Astrocyte (in vitro differentiated cells and primary cell): ENCODE measurements around the gene GSN. TPM values are rescaled to one million over a fixed set of nuclear protein-coding genes. Genes with fewer than 3 reads are reported as not detected.

Source experiments
- DNase-seq: peaks from one replicate; pipeline ENCODE4 v3.0.0-alpha.2; 2010; ENCODE audit warnings: low read depth
- FAIRE-seq: peaks from 2 replicates; lab custom pipeline; 2011; peaks lifted over from hg19 to GRCh38; lab: Jason Lieb, UNC
- H2AFZ ChIP-seq: 2 replicates; pipeline ENCODE4 v1.6.0; 2012; ENCODE audit warnings: low read depth, low read length, inconsistent platforms
- H3K27ac ChIP-seq: 2 replicates; pipeline ENCODE4 v1.5.1; 2011; ENCODE audit warnings: low read depth, low read length, inconsistent platforms
- H3K27me3 ChIP-seq: 2 replicates; pipeline ENCODE4 v1.6.0; 2011; ENCODE audit warnings: low read length, inconsistent platforms; ENCODE audit not compliant: insufficient read depth
- H3K36me3 ChIP-seq: 2 replicates; pipeline ENCODE4 v1.5.1; 2011; ENCODE audit warnings: low read length, inconsistent platforms; ENCODE audit not compliant: insufficient read depth
- H3K4me1 ChIP-seq: 2 replicates; pipeline ENCODE4 v1.5.1; 2011; ENCODE audit warnings: low read length, inconsistent platforms; ENCODE audit not compliant: insufficient read depth
- H3K4me2 ChIP-seq: 2 replicates; pipeline ENCODE4 v1.6.0; 2012; ENCODE audit warnings: low read length, inconsistent platforms
- H3K4me3 ChIP-seq: 2 replicates; pipeline ENCODE4 v1.5.1; 2011; ENCODE audit warnings: low read depth, mild to moderate bottlenecking, low read length, inconsistent platforms; ENCODE audit not compliant: insufficient read depth
- H3K79me2 ChIP-seq: 2 replicates; pipeline ENCODE4 v1.6.0; 2012; ENCODE audit warnings: mild to moderate bottlenecking, low read length, inconsistent platforms; ENCODE audit not compliant: insufficient read depth
- H3K9ac ChIP-seq: 2 replicates; pipeline ENCODE4 v1.6.0; 2012; ENCODE audit warnings: mild to moderate bottlenecking, low read length, inconsistent platforms
- H3K9me3 ChIP-seq: 2 replicates; pipeline ENCODE4 v1.5.1; 2012; ENCODE audit warnings: low read depth, mild to moderate bottlenecking, low read length, inconsistent platforms; ENCODE audit not compliant: insufficient read depth
- H4K20me1 ChIP-seq: 2 replicates; pipeline ENCODE4 v1.6.0; 2012; ENCODE audit warnings: low read length, inconsistent platforms; ENCODE audit not compliant: insufficient read depth
- H3K27ac Mint-ChIP-seq: one replicate; pipeline ENCODE4 v1.8.0; 2021; ENCODE audit warnings: mild to moderate bottlenecking, mixed read lengths; ENCODE audit not compliant: unreplicated experiment
- H3K27me3 Mint-ChIP-seq: one replicate; pipeline ENCODE4 v1.8.0; 2021; ENCODE audit warnings: low read depth, mixed read lengths; ENCODE audit not compliant: unreplicated experiment
- H3K36me3 Mint-ChIP-seq: one replicate; pipeline ENCODE4 v1.8.0; 2021; ENCODE audit warnings: low read depth, mixed read lengths; ENCODE audit not compliant: unreplicated experiment
- H3K4me1 Mint-ChIP-seq: one replicate; pipeline ENCODE4 v1.8.0; 2021; ENCODE audit warnings: low read depth, mixed read lengths; ENCODE audit not compliant: unreplicated experiment
- H3K4me3 Mint-ChIP-seq: one replicate; pipeline ENCODE4 v1.8.0; 2021; ENCODE audit warnings: mild to moderate bottlenecking, moderate library complexity, mixed read lengths; ENCODE audit not compliant: unreplicated experiment
- H3K9me3 Mint-ChIP-seq: one replicate; pipeline ENCODE4 v1.8.0; 2021; ENCODE audit warnings: mild to moderate bottlenecking, mixed read lengths; ENCODE audit not compliant: unreplicated experiment
- EZH2 ChIP-seq: IDR thresholded peaks from 2 replicates; pipeline ENCODE4 v1.6.1; 2012; ENCODE audit warnings: mild to moderate bottlenecking, low read length, inconsistent platforms; ENCODE audit not compliant: insufficient read depth
- total RNA-seq: library from RNA; stranded (reverse); gene quantifications from 2 replicates; pipeline ENCODE4 v1.2.1, GENCODE V29; 2021
- TF ChIP-seq, protein P1 (sequence below): IDR thresholded peaks from 2 replicates; pipeline ENCODE4 v1.5.1; 2011; ENCODE audit warnings: low read depth, mild to moderate bottlenecking, inconsistent platforms, low read length, moderate library complexity; ENCODE audit not compliant: insufficient read depth

Gene GSN
- total RNA-seq, 1 donor from 2014 or later = 260 TPM

DNA sequence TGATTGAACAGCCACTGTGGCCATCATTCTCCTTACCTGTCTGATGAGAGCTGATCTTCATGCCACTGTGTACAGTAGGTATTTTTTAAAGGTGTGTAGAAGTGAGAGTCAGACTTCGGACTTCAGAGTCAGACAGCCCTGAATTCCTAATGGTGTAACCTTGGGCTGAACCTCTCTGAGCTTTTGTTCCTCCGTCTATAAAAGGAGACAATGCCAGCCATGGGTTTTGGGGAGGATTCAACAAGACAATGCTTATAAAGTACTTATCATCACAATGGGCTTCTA lies 18.7 kb downstream of the GSN start:
- H3K27ac ChIP-seq = peak overlapping the region; percentile 97
- H3K9ac ChIP-seq = peak overlapping the region; percentile 82
- peaks cover 5% of the 10 kb centered on the region for H3K36me3 ChIP-seq
- H3K79me2 ChIP-seq = peaks cover 17% of the 10 kb centered on the region
- TF ChIP-seq, protein P1, sequence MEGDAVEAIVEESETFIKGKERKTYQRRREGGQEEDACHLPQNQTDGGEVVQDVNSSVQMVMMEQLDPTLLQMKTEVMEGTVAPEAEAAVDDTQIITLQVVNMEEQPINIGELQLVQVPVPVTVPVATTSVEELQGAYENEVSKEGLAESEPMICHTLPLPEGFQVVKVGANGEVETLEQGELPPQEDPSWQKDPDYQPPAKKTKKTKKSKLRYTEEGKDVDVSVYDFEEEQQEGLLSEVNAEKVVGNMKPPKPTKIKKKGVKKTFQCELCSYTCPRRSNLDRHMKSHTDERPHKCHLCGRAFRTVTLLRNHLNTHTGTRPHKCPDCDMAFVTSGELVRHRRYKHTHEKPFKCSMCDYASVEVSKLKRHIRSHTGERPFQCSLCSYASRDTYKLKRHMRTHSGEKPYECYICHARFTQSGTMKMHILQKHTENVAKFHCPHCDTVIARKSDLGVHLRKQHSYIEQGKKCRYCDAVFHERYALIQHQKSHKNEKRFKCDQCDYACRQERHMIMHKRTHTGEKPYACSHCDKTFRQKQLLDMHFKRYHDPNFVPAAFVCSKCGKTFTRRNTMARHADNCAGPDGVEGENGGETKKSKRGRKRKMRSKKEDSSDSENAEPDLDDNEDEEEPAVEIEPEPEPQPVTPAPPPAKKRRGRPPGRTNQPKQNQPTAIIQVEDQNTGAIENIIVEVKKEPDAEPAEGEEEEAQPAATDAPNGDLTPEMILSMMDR = no peak
- no peak for TF ChIP-seq EZH2
- peak overlapping the region; percentile 99 for H3K27ac Mint-ChIP-seq
- DNase-seq (no peak), FAIRE-seq (no peak)
- no peaks in the 10 kb centered on the region for H3K27me3 ChIP-seq
- H3K4me1 Mint-ChIP-seq = peaks cover 55% of the 10 kb centered on the region
- H2AFZ ChIP-seq = peak overlapping the region; percentile 41
- H3K4me2 ChIP-seq = peak overlapping the region; percentile 81
- H3K4me1 ChIP-seq = peaks cover 57% of the 10 kb centered on the region
- H3K4me3 Mint-ChIP-seq = no peak overlapping the region
- H3K9me3 Mint-ChIP-seq = peaks cover 2% of the 10 kb centered on the region
- no peaks in the 10 kb centered on the region for H3K27me3 Mint-ChIP-seq
- no peaks in the 10 kb centered on the region for H3K9me3 ChIP-seq
- H3K4me3 ChIP-seq = no peak overlapping the region
- no peaks in the 10 kb centered on the region for H4K20me1 ChIP-seq
- peaks cover 26% of the 10 kb centered on the region for H3K36me3 Mint-ChIP-seq

DNA sequence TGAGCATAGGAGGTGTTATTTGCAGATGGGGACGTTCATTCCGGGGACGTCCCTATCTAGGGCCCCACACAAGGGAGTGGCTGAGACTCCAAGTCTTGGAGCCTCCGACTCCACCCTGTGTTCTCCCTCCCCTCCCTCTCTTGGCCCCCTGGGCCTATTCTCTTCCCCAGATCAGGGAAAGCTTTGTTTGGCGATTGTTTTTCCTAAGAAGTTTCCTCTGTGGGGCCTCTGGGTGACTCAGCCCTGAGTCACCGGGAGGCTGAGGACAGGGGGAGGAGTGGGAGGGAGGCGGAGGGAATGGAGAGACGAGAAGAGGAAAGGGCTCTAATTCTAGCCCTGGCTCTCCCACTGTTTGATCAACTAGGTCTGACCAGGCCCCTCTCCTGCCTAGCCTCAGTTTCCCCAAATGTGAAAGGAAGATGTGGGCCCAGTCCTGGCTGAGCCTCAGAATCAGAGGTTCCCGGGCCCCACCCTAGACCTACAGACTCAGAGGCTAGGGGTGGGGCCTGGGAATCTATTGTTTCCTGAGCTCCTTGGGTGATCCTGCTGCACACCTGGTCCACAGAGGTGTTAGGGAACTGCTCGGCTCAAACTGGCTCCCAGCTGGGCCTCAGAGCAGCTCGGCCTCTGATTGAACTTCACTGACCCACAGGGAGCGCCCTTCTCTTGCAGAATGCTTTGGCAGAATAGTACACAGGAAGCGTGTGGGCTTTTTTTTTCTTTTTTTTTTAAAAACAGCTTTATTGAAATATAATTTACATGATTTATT lies 19.2 kb downstream of the GSN start:
- peak overlapping the region; percentile 97 for H3K27ac ChIP-seq
- H3K4me1 ChIP-seq = peaks cover 52% of the 10 kb centered on the region

More for the DNA sequence above, 19.2 kb downstream of the GSN start:
- Histone ChIP-seq H3K4me3 (peak overlapping the region; percentile 35), H3K27me3 (no peaks in the 10 kb centered on the region), H3K79me2 (peaks cover 19% of the 10 kb centered on the region), H3K36me3 (peaks cover 5% of the 10 kb centered on the region), H3K9ac (peak overlapping the region; percentile 82), H3K9me3 (no peaks in the 10 kb centered on the region), H3K4me2 (peak overlapping the region; percentile 81), H2AFZ (peak overlapping the region; percentile 68), H4K20me1 (peaks cover 2% of the 10 kb centered on the region)
- Mint-ChIP-seq H3K36me3 (peaks cover 22% of the 10 kb centered on the region), H3K27ac (peak overlapping the region; percentile 99), H3K9me3 (peaks cover 2% of the 10 kb centered on the region), H3K4me1 (peaks cover 50% of the 10 kb centered on the region), H3K4me3 (peak overlapping the region; percentile 54), H3K27me3 (no peaks in the 10 kb centered on the region)
- no peak for TF ChIP-seq EZH2
- TF ChIP-seq, protein P1 = no peak
- no peak for FAIRE-seq
- peak; percentile 89 for DNase-seq
